ENCODE measurements around the gene PGGT1B. TPM values are rescaled to one million over a fixed set of nuclear protein-coding genes. Genes with fewer than 3 reads are reported as not detected.

Gene PGGT1B
- total RNA-seq, 1 donor from 2014 or later = 23.8 TPM

DNA sequence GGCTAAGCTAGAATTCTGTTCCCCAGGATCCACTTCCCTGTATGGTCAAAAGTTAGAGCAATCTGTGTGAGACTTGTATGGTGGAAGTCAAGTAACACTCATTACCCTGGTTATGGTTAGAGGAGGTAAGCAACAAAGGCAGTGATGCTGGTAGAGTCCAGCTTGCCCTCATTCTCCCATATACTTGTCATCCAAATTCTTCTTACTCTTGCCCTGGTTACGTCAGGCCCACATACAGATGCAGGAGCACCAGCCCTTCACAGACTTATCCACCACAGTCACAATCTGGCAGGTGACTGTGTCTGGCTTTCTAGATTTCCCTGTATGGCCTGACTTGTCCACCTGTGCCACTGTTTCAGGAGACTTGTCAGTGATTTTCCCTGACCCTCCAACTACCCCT lies 35.4 kb downstream of the PGGT1B start:
- H3K36me3 ChIP-seq = peaks cover 52% of the 10 kb centered on the region
- intact Hi-C loops (cut with micrococcal nuclease) = no loop called here
- no peak for TF ChIP-seq CTCF (IDR thresholded peaks at IDR 0.05; ENCODE audit: borderline replicate concordance)
- H3K4me1 ChIP-seq = no peaks in the 10 kb centered on the region
- no peaks in the 10 kb centered on the region for H3K27me3 ChIP-seq (ENCODE audit: low read depth)
- no peak overlapping the region for H3K27ac ChIP-seq (replicated peaks)
- H3K9me3 ChIP-seq (replicated peaks) = no peaks in the 10 kb centered on the region
- DNase-seq = no peak
- H3K4me3 ChIP-seq = no peak overlapping the region

DNA sequence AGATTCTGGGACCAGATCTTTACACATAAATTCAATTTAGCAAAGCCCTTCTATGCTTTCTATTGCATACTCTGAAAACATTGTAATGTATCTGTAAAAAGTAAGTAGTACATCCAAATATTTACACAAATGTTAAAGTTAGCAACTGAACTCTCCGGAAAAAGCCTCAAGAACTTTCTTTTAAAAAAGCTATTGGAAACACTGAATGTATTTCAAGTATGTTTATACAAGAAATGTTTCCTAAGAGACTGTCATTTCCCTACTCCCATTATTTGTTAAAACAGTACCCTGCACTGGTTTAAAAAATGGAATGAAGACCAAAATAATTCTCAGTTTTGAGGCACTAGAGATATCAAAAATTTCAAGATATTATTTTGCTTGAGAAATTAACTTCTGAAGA lies 48.1 kb downstream of the PGGT1B start:
- TF ChIP-seq CTCF (IDR thresholded peaks at IDR 0.05; ENCODE audit: borderline replicate concordance) = no peak
- DNase-seq = no peak
- H3K4me1 ChIP-seq = no peaks in the 10 kb centered on the region
- H3K27ac ChIP-seq (replicated peaks) = no peak overlapping the region
- intact Hi-C loops (cut with micrococcal nuclease) = no loop called here
- H3K4me3 ChIP-seq = no peak overlapping the region
- H3K36me3 ChIP-seq = peaks cover 52% of the 10 kb centered on the region
- peaks cover 6% of the 10 kb centered on the region for H3K9me3 ChIP-seq (replicated peaks)
- no peaks in the 10 kb centered on the region for H3K27me3 ChIP-seq (ENCODE audit: low read depth)

DNA sequence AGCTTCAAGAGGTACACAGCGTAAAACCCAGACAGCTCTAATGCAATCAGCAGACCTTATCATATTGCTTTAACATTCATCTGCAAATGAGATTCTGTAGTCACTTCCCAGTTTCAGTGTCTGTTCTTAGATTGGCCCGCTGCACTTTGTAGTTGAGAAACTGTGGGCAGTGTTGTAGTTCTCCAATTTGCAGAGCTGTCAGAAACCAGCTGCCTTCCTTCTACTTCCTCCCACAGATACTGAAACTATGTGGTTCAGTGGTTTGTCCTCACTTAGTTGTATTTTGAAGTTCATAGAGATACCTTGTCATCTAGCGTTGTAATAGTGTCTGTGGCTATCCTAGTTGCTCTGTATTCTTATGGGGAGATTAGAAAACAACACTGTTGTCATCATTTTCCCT lies 53.4 kb downstream of the PGGT1B start:
- Histone ChIP-seq H3K27me3 (ENCODE audit: low read depth) (no peaks in the 10 kb centered on the region), H3K4me1 (no peaks in the 10 kb centered on the region), H3K4me3 (no peak overlapping the region), H3K27ac (replicated peaks) (no peak overlapping the region), H3K9me3 (replicated peaks) (no peaks in the 10 kb centered on the region), H3K36me3 (peaks cover 22% of the 10 kb centered on the region)
- no peak for TF ChIP-seq CTCF (IDR thresholded peaks at IDR 0.05; ENCODE audit: borderline replicate concordance)
- intact Hi-C loops (cut with micrococcal nuclease) = no loop called here
- no peak for DNase-seq

DNA sequence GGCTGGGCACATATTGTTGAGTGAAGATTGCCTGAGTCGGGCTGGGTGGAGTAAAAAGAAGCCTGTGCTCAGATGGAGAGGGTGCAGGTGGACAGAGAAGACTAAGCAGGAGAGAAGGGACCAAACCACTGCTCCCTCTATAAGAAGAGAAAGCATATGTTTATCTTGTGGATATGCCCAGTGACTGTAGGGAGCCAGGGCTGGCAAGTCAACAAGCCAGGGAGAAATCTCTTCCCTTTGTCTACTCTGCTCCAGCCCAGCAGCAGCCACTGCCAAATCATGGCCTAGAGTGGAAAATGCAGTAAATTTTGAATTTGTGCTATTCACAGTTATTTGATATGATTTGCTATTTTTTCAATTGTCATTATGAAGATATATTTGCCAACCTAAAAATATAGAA lies 59.7 kb downstream of the PGGT1B start:
- H3K4me3 ChIP-seq = no peak overlapping the region
- intact Hi-C loops (cut with micrococcal nuclease) = no loop called here
- TF ChIP-seq CTCF (IDR thresholded peaks at IDR 0.05; ENCODE audit: borderline replicate concordance) = no peak
- DNase-seq = no peak
- no peaks in the 10 kb centered on the region for H3K27me3 ChIP-seq (ENCODE audit: low read depth)
- H3K4me1 ChIP-seq = no peaks in the 10 kb centered on the region
- no peaks in the 10 kb centered on the region for H3K36me3 ChIP-seq
- H3K27ac ChIP-seq (replicated peaks) = no peak overlapping the region
- H3K9me3 ChIP-seq (replicated peaks) = no peaks in the 10 kb centered on the region

DNA sequence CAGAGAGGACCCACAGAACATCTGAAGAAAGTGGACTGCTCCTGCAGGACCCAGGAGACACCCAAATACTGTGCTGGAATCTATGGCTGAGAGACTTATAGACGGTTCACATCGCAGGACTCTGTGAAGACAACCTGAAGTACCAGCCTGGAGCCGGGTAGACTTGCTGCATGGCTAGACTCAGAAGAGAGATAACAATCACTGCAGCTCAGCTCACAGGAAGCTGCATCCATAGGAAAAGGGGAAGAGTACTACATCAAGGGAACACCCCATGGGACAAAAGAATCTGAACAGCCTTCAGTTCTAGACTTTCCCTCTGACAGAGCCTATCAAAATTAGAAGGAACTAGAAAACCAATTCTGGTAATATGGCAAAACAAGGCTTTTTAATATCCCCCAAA lies 66.5 kb downstream of the PGGT1B start:
- Histone ChIP-seq H3K27me3 (ENCODE audit: low read depth) (no peaks in the 10 kb centered on the region), H3K27ac (replicated peaks) (no peak overlapping the region), H3K4me3 (no peak overlapping the region), H3K36me3 (no peaks in the 10 kb centered on the region), H3K4me1 (no peaks in the 10 kb centered on the region), H3K9me3 (replicated peaks) (no peaks in the 10 kb centered on the region)
- intact Hi-C loops (cut with micrococcal nuclease) = no loop called here
- DNase-seq = no peak
- no peak for TF ChIP-seq CTCF (IDR thresholded peaks at IDR 0.05; ENCODE audit: borderline replicate concordance)

- Histone ChIP-seq H3K9me3 (replicated peaks) (no peaks in the 10 kb centered on the region), H3K36me3 (no peaks in the 10 kb centered on the region), H3K27ac (replicated peaks) (no peak overlapping the region), H3K27me3 (ENCODE audit: low read depth) (no peaks in the 10 kb centered on the region), H3K4me3 (no peak overlapping the region), H3K4me1 (no peaks in the 10 kb centered on the region)
- no peak for TF ChIP-seq CTCF (IDR thresholded peaks at IDR 0.05; ENCODE audit: borderline replicate concordance)
- DNase-seq = no peak
- intact Hi-C loops (cut with micrococcal nuclease) = no loop called here
Measured at GRCh38 chr5:115194676-115195075, 68.0 kb downstream of the PGGT1B start.
